ENCODE results near the gene CSPG4.
A peak's percentile ranks its signal among the peaks of the same experiment; 100 is the strongest.
"Not testable (repeated sequence)": the region's sequence is repeated elsewhere in the genome, so short reads cannot be mapped to it uniquely, and the experiment has no call there.

CSPG4 gene

DNA sequence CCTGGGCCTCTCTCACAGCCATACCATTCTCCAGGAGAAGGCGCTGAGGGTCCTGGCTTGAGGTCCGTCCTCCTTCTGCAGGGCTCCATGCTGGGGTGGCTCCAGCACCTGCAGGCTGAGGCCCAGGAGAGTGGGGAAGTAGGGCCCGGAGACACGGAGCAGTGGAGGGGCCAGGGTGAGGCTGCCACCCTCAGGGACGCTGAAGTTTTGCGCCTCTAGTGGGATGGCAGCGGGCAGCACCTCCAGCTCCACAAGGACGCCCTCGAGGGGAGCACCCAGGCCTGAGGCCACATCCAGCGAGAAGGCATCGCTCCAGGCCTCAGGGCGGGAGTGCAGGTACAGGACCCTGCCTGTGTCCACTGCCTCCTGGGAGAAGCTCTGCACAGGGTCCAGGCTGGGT lies 27.5 kb downstream of the CSPG4 start:
- Mint-ChIP-seq H3K27ac (no peak overlapping the region), H3K4me3 (no peak overlapping the region), H3K36me3 (no peaks in the 10 kb centered on the region), H3K4me1 (peaks cover 4% of the 10 kb centered on the region), H3K9me3 (no peaks in the 10 kb centered on the region), H3K27me3 (peaks cover 5% of the 10 kb centered on the region)
- no peak for DNase-seq (ENCODE audit: low spot score in 2 of 2)
- ATAC-seq (ENCODE audit: low read depth) = no peak

DNA sequence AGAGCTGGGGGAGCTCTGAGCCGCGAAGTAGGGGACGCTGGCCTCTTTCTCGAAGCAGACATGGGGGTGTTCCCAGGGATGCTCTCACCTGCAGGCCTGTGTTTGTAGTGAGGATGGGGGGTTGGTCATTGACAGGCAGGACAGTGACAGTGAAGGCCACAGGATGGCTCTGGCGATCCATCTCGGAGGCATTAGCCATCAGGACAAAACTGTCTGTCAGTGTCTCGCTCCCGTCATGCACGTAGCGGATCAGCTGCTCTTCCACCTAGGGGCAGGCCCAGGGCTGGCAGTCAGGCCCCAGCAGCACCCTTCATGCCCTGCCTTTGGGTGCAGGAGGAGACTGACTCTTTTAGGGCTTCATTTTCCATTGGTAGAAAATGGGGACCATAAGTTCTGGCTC lies 28.0 kb downstream of the CSPG4 start:
- Mint-ChIP-seq H3K27me3 (peaks cover 5% of the 10 kb centered on the region), H3K4me1 (peaks cover 4% of the 10 kb centered on the region), H3K9me3 (no peaks in the 10 kb centered on the region), H3K27ac (no peak overlapping the region), H3K4me3 (no peak overlapping the region), H3K36me3 (no peaks in the 10 kb centered on the region)
- no peak for DNase-seq (ENCODE audit: low spot score in 2 of 2)
- ATAC-seq (ENCODE audit: low read depth) = no peak

DNA sequence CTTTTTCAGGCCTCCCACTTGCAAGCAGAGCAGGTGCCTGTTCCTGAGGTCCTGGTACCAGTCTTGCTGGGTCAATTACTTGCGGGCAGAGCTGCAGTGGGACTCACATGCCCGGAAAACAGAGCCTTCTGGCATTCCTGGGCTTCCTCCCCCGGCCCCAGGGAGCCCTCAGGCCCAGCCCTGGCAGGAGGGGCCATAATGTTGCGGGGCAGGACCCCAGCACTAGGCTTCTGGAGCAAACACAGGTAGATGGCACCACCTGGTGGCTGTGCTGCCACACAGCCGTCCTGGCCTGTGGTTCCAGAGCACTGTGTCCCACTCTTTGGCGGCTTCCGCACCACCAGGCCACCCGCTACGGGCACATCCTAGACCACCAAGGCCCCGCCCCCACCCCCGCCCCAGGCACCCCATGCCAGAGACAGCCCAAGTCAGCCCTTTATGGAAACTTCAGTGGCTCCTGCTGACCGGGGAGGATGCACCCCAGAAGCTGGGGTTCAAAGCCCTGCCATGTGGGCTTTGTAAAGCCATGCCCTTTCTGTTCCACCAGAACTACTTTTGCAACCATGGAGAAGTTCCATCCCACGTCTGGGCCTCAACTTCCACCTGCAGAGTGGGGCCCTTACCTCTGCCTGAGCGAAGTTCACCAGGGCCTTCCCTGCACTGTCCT lies 28.9 kb downstream of the CSPG4 start:
- not testable (repeated sequence) for H3K9me3 Mint-ChIP-seq, H3K4me3 Mint-ChIP-seq, H3K36me3 Mint-ChIP-seq, H3K4me1 Mint-ChIP-seq, H3K27ac Mint-ChIP-seq, H3K27me3 Mint-ChIP-seq
- peak; percentile 56 to 74 for DNase-seq (ENCODE audit: low spot score in 2 of 2)
- ATAC-seq (ENCODE audit: low read depth) = peak; percentile 80

DNA sequence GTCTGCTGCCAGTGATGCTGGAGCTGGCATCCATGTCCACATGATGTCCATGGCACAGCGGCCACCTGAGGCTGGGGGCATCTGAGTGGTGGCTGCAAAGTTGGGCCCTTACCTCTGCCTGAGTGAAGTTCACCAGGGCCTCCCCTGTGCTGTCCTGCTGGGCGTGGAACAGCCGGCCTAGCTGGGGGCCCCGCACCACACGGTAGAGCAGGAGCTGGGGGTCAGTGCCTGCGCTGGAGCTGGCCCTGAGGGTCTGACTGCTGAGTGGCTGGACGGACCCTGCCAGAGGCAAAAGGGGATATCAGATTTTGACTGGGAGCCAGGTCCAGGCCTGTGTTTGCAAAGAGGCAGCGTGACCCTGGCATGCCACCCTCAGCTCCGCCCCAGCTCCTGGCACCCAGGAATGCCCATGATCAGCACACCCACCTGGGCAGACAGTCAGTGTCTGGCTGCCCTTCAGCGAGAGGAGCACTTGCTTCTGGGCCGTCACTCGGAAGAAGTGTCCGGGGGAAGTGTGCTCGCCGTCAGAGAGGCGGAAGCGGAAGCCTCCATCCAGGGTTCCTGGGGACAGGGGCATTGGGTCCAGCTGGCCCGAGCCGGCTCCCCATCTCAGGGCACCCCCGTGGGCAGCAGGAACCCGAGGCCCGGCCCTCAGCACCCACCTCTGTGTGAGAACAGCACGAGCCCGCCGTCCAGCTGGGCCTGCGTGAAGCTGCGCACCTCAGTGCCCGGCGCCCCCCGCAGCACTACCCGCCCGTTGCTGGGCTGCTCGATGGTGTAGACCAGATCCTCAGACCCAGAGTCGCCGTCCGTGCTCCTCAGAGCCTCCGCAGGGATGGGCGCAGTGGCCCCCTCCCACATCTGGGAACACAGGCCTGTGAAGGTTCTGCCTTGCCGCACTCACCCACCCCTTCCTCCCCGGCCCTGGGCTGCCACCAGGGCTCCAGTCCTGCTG lies 30.2 kb downstream of the CSPG4 start:
- peaks cover 7% of the 10 kb centered on the region for H3K4me1 Mint-ChIP-seq
- ATAC-seq (ENCODE audit: low read depth) = no peak
- H3K4me3 Mint-ChIP-seq = no peak overlapping the region
- no peaks in the 10 kb centered on the region for H3K27me3 Mint-ChIP-seq
- H3K9me3 Mint-ChIP-seq = no peaks in the 10 kb centered on the region
- no peak for DNase-seq (ENCODE audit: low spot score in 2 of 2)
- H3K36me3 Mint-ChIP-seq = no peaks in the 10 kb centered on the region
- H3K27ac Mint-ChIP-seq = no peak overlapping the region

DNA sequence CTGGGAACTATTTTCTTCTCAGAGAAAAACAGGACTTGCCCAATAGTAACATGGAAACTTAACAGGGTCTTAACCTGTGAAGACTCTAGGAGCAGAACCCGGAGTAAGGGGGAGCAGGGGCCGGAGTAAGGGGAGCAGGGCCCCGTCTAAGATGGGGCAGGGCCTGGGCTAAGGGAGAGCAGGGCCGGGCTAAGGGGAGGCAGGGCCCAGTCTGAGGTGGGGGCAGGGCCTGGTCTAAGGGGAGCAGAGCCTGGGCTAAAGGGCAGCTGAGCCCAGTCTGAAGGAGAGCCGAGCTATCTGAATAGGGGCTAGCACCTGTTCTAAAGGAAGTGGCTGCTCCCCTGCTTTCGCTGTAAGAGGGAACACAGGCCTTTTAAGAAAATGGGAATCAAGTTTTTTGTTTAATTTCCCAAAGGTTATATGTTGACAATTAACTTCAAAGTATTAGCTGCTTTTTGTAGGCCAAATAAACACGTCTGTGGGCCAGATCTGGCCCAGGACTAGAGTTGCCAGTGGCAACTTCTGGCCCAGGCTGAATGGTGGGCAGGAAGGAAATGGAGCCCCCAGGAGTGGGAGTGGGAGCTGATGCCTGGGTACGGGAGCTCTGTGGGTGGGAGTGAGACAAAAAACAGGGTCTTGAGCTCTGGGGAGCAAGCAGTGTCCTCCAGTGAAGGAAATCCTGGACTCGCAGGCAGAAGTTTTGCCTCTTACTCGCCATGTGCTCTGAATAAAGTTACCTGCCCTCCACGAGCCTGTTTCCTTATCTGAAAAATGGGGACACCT lies 32.5 kb downstream of the CSPG4 start:
- ATAC-seq (ENCODE audit: low read depth) (no peak), DNase-seq (ENCODE audit: low spot score in 2 of 2) (no peak)
- no peak overlapping the region for H3K27ac Mint-ChIP-seq
- no peaks in the 10 kb centered on the region for H3K27me3 Mint-ChIP-seq
- no peaks in the 10 kb centered on the region for H3K9me3 Mint-ChIP-seq
- H3K36me3 Mint-ChIP-seq = no peaks in the 10 kb centered on the region
- no peak overlapping the region for H3K4me3 Mint-ChIP-seq
- peaks cover 3% of the 10 kb centered on the region for H3K4me1 Mint-ChIP-seq

DNA sequence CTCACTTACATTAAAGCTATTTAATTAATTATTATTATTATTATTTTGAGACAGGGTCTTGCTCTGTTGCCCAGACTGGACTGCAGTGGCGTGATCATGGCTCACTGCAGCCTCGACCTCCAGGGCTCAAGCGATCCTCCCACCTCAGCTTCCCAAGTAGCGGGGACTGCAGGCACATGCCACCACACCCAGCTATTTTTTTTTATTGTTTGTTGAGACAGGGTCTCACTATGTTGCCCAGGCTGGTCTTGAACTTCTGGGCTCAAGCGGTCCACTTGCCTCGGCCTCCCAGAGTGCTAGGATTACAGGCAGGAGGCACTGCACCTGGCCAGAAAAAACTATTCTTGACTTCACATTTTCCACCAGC lies 34.3 kb downstream of the CSPG4 start:
- not testable (repeated sequence) for H3K9me3 Mint-ChIP-seq; ATAC-seq (ENCODE audit: low read depth); H3K36me3 Mint-ChIP-seq; H3K4me3 Mint-ChIP-seq; H3K27me3 Mint-ChIP-seq; H3K4me1 Mint-ChIP-seq; DNase-seq (ENCODE audit: low spot score in 2 of 2); H3K27ac Mint-ChIP-seq

DNA sequence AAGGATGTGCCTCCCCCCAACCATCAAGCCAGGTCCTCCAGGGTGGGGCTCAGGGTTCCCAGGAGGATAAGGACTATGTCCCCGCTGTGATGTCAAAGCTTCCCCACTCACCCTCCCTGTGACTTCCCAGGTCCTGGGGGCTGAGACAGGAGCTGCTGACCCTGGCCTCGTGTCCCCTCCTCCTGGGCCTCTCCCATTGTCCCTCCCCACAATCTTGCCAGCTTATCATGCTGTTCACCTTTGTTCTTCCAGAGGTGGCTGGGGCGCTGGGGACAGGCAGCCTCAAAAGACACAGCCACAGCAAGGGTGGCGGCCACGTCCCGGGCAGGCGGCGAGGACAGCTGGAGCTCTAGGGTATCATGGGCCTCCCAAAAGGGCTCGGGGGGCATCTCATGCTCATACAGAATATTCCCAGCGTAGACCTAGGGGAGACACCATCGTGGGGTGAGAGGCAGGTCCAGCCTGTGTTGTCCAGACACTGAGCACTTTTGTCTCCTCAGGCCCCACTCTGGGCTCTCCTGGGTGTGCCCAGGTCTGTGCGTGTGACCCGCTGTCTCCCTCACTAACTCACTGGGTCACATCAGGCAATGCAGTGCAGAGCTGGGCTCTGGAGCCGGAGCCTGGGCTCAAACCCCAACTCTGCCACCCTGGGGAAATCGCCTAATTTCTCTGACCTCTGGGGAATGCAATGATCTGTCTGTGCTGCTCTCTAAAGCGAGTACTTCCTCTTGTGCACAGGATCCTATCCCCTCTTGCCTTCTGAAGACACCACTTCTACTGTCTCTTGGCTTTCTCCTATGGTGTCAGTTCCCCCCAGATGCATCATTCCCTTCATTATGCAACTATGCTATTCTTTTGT lies 35.0 kb downstream of the CSPG4 start:
- Mint-ChIP-seq H3K27ac (no peak overlapping the region), H3K27me3 (no peaks in the 10 kb centered on the region), H3K36me3 (no peaks in the 10 kb centered on the region), H3K4me1 (peaks cover 3% of the 10 kb centered on the region), H3K9me3 (no peaks in the 10 kb centered on the region), H3K4me3 (no peak overlapping the region)
- ATAC-seq (ENCODE audit: low read depth) (peak; percentile 61), DNase-seq (ENCODE audit: low spot score in 2 of 2) (no peak)

DNA sequence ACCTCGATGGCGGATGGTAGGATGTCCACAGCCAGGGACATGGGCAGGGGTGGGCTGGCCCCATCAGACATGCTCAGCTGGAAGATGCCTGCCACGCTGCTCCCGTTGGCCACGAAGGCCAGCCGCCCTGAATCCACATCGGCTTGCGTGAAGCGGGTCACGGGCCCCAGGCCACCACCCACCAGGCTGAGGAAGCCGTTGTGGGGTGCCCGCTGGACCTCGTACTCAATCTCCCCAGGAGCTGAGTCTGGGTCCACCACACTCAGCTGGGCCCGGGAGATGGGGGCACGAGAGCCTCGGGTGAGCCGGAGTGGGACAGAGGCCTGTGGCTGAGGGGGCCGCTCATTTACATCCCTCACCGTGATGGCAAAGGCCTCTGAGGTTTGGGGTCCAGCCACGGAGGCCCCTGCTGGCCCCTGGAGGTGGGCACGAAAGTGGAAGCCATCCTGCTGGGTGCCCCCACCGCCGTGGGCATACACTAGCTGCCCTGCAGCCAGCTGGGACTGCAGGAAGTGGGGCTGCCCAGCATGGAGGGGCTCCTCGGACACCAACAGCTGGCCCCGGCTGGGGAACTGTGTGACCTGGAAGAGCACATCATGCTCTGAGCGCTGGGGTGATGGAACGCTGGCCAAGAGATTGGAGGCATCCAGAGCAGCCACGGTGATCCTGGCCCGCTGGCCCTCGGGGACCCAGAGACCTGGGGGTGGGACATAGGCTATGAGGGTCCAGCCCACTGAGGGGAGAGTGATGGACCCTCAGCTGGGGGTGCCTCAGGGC lies 35.8 kb downstream of the CSPG4 start:
- no peak overlapping the region for H3K27ac Mint-ChIP-seq
- H3K9me3 Mint-ChIP-seq = no peaks in the 10 kb centered on the region
- ATAC-seq (ENCODE audit: low read depth) (no peak), DNase-seq (ENCODE audit: low spot score in 2 of 2) (no peak)
- no peaks in the 10 kb centered on the region for H3K27me3 Mint-ChIP-seq
- H3K4me1 Mint-ChIP-seq = peaks cover 3% of the 10 kb centered on the region
- H3K36me3 Mint-ChIP-seq = no peaks in the 10 kb centered on the region
- no peak overlapping the region for H3K4me3 Mint-ChIP-seq

DNA sequence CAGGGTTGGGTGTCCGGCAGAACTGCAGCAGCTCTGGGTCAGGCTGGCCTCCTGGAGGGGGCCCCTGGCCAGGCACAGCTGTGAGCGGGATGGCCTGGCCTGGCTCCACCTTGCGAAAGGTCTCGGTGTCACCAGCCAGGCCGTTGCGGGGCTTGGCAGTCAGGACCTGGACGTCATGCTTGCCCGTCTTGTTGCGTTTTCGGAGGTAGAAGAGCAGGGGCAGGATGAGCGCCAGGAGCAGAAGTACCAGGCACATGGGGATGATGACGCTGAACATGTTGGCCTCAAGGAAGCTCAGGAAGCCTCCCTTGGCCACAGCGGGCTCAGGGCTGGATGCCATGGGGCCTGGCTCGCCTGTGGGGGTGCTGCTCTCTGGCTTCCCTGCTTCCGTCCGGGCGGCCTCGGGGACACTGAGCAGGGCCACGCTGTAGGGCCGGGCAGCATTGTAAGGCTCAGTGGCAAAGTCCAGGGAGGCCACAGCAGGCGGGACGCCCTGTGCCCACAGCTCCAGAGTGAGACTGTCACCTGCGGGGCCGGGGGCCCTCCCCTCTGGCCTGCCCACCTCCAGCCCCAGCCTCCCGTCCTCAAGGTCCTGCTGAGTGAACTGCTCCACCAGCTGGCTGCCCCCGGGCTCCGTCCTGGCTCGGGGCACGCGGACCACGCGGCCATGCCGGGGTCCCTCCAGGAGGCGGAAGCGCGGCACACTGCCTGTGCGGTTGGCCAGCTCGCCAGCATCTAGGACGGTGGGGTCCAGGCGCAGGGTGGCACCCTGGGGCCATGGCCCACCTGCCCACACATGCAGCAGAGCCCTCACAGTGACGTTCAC lies 36.9 kb downstream of the CSPG4 start:
- H3K9me3 Mint-ChIP-seq = no peaks in the 10 kb centered on the region
- no peak overlapping the region for H3K27ac Mint-ChIP-seq
- DNase-seq (ENCODE audit: low spot score in 2 of 2) (no peak), ATAC-seq (ENCODE audit: low read depth) (no peak)
- H3K27me3 Mint-ChIP-seq = no peaks in the 10 kb centered on the region
- no peak overlapping the region for H3K4me3 Mint-ChIP-seq
- H3K4me1 Mint-ChIP-seq = peaks cover 3% of the 10 kb centered on the region
- H3K36me3 Mint-ChIP-seq = no peaks in the 10 kb centered on the region

DNA sequence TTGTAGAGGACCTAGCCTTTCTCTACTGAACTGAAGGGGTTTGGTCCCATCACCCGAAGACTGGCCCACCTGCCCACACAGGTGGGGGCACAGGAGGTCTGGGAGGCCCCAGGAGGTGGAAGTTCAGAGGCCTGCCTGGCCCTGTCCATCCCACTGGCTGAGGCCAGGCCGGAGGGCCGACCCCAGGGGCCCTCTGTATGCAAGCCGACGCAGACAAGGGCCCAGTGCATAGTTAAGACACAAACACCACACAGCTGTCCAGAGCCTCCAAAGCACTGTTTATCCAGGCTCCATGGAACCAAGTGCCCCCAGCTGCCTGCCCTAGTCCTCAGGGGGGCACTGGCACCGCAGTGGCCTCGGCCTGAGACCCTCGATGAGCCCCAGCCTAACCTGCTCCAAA lies 38.3 kb downstream of the CSPG4 start:
- Mint-ChIP-seq H3K27ac (no peak overlapping the region), H3K36me3 (no peaks in the 10 kb centered on the region), H3K4me3 (no peak overlapping the region), H3K27me3 (peaks cover 5% of the 10 kb centered on the region), H3K4me1 (peaks cover 5% of the 10 kb centered on the region), H3K9me3 (no peaks in the 10 kb centered on the region)
- no peak for ATAC-seq (ENCODE audit: low read depth)
- DNase-seq (ENCODE audit: low spot score in 2 of 2) = no peak

DNA sequence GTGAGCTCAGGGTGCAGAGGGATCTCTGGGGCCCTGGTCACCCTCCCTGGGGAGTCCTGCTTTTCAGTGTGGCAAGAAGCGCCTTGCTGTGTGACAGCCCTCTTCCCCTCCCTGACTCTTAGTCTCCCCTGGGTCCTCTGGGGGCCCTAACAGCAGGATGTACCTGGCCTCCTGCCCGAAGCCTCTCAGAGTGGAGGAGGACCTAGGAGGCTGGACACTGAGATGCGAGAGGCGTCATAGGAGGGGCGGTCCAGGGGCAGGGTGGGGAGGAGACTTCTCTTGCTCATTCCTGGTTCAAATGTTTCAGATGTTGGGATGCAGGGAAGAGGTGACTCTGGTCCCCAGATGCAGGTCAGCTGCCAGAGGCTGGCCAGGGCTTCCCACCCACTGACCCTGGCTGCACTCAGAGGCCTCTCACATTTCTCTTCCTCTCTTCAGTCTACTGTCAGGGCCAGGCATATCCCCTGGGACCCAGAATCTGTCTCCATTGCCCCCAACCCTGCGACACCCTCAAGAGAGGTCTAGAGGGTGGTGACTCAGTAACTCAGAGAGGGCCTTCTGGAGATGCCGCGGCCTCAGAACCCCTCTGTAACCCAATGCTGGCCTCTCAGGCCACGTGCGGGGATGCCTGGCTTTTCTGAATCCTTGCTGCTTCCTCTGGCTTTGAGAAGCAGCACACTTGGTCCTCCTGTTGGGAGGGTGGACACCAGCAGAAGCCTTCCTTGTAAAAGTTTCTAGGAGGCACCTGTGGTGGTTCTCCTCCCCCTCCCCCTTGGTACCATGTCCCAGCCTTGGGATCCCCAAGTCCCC lies 39.0 kb downstream of the CSPG4 start:
- H3K4me3 Mint-ChIP-seq = no peak overlapping the region
- no peak overlapping the region for H3K27ac Mint-ChIP-seq
- ATAC-seq (ENCODE audit: low read depth) (no peak), DNase-seq (ENCODE audit: low spot score in 2 of 2) (no peak)
- no peaks in the 10 kb centered on the region for H3K36me3 Mint-ChIP-seq
- H3K27me3 Mint-ChIP-seq = peaks cover 5% of the 10 kb centered on the region
- no peaks in the 10 kb centered on the region for H3K9me3 Mint-ChIP-seq
- H3K4me1 Mint-ChIP-seq = peaks cover 5% of the 10 kb centered on the region
